ENCODE results near the gene DCT. TPM values are rescaled to one million over a fixed set of nuclear protein-coding genes. Genes with fewer than 3 reads are reported as not detected.

The DCT gene
- not detected in 2 replicates for total RNA-seq

DNA sequence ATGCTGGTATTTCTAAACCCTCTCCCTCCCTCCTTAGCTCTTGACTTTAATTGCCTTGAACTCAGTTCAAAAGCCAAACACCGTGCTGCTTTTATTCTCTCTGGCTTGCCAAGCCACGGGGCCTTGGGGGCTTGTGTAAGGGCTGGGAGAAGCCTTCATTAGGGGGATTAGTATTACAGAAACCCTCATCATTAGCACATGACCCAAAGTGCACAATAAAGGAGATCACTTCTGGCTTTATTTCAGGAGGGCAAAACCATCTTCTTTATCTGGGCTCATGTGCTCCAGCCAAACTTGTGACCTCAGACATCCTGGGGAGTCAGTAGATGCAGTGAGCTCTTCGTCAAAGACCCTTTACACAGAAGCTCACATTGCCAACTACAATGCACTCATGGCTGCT is at the start of gene DCT:
DCT (minus strand) TSS at position 67 of the 400 bp plus-strand sequence. CDS start 427 bp downstream, outside the sequence.

Other genes starting within 250 kb of the DCT start
- 13.8 and 14.2 TPM in 2 replicates for gene TGDS, start 116.5 kb upstream of the DCT start, total RNA-seq
- gene GPR180, start 122.2 kb upstream of the DCT start, total RNA-seq, result 10.4 and 12.4 TPM in 2 replicates
- not detected in 2 replicates for gene SOX21, start 232.9 kb upstream of the DCT start, total RNA-seq